GM19324 (cell line): ENCODE data around the gene LRP4.
A peak's percentile ranks its signal among the peaks of the same experiment; 100 is the strongest.

Experiments used
- ATAC-seq: cut with Tn5 transposase; IDR thresholded peaks from one replicate; pipeline ENCODE4 v1.9.1; 2021; ENCODE audit warnings: mild to moderate bottlenecking, moderate library complexity; ENCODE audit not compliant: unreplicated experiment, low FRiP score

The LRP4 gene

DNA sequence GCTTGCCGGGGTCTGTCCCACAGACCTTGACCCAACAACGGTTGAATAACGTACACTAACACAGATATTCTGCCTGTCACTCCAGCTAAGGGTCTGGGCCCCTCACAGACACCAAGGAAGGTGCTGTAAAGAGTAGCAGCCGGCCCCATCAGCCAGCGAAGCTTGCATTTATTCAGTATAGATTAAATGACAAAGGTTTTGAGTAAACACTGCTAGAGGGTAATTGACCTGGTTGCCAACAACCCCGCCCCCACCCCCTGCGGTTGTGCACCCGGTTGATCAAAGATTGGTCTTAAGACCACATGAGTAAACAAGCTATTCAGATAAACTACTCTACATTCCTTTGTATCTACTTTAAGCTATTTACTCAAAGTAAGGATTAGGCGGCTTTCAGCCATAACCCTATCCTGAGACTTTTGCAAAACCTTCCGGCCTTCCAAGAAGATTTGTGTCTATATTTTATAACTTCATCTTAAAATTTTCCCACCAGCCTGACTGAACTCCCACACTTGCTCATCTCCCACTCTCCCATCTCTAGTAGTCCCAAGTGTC is 67.4 kb downstream of the LRP4 start:
- ATAC-seq, result no peak

DNA sequence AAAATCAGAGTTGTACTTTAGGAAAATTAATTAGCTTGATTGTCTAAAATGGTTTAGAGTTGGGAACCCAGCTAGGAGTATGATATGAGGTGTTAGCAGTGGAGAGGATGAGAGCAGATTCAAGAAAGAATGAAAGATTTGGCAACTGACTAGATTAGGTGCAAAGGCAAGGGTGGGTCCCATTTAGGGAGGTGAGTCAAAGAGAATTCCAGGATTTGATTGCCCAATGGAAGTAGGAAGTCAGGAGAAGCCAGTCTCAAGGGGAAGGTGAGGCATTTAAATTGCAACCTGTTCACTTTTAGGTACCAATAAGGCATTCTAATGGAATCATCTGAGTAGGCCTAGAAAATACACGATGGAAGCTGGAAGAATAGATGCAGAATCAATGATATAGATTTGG is 68.7 kb downstream of the LRP4 start:
- ATAC-seq, result no peak

DNA sequence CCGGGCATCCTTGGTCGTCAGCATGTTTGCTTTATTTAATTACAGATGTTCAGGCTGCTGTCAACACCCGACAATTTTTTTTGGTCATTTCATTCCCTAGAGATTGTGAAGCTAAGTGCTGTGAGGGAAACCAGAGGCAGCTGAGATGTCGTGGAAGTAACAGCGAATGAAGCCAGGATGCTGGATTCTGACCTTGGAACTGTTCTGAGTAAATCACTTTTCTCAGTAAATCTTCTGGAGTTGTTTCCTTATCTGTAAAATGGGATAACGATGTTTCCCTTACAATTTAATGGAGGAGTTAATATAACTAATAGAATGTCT is 71.9 kb downstream of the LRP4 start:
- no peak for ATAC-seq

DNA sequence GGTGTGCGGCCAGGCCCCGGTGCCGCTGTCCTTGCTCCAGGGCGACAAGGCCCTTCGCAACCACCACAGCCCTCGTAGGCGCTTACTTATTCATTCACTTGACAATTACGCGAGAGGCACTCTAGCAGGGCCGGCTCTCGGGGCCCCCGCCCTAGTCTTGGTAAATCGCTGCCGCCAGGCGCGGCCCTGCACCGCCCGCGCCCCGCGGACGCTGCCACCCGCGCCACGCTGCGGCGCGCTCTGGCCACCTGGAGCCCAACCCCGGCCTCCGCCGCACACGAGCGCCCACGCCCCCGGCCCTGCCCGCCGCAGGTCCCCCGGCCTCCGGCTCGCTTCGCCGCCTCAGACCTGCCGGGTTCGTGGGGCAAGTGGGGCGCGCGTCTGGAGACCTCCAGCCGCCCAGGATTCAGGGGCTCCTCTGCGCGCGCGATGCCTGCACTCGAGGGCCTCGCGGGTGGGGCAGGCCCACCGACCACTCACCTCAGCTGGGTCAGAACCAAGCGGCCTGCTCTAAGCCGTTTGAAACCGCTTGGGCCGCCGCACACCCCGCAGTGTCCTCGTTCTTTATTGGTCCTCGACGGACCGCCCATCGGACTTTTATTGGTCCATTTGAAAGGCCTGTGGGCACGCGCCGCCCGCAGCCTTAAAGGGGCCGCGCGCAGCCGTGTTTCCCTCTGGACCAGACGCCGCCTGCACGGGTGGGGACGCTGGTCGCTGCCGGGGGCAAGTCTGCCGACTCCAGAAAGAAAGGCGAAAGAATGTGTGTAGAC is 72.4 kb downstream of the LRP4 start, which contains the start of gene CKAP5:
Gene CKAP5, minus strand, starts transcription at position 541 of the 770 bp plus-strand sequence. CDS start 25,049 bp downstream, outside the sequence.
- peak; percentile 95 for ATAC-seq

DNA sequence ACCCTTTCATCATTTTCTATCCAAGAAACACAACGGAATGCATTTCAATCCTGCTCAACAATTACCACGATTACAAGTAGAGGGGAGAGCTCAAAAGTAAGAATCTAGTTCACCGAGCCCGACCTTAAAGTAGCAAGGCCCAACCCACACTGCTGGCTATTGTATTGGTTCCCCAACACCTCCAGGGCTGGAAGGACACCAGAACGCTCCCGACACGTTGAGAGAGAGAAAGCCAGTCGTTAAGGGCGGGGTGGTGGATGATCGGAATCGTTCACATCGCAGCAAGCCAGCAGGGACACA is 73.0 kb downstream of the LRP4 start:
- ATAC-seq, result no peak

DNA sequence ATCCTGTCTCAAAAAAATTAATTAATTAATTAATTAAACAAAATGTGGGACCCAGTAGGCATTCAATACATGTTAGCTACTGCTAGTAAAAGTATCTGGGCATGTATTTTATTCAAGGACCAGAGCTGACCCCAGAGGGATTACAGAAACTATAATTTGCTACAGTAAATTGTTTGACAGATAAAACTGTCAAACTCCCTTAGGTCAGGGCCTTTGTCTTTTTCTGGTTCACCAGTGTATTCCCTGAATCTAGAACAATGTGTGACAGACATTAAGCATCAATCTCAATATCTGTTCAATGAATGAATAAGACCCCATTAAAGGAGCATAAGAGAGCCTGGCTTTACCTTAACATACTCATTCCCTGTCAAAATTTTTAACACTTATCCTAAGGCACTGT is 78.2 kb downstream of the LRP4 start:
- ATAC-seq, result no peak

DNA sequence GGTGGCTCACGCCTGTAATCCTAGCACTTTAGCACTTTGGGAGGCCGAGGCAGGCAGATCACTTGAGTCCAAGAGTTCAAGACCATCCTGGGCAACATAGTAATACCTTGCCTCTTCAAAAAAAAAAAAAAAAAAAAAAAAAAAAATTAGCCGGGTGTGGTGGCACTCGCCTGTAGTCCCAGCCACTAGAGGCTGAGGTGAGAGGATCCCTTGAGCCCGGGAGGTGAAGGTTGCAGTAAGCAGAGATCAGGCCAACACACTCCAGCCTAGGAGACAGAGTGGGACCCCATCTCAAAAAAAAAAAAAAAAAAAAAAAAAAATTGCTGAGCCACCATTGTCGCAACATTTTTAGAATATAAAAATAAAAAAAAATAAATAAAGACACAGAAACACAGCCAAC is 79.8 kb downstream of the LRP4 start:
- no peak for ATAC-seq

DNA sequence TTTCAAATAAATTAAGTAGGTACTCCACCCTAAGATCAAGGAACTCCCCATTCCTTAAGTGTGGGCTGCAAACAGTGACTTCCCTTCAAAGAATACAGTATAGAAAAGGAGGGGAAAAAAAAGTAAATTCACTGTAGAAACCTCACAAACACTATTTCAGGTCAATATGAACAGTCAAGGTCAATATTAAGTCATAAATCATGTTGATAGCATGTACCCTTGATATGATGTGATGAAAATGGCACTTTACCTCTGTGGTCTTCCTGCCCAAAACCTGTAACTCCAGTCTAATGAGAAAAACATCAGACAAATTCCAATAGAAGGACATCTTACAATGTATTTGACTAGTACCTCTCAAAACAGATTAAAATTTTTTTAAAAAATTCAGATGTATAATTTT is 80.5 kb downstream of the LRP4 start:
- no peak for ATAC-seq

DNA sequence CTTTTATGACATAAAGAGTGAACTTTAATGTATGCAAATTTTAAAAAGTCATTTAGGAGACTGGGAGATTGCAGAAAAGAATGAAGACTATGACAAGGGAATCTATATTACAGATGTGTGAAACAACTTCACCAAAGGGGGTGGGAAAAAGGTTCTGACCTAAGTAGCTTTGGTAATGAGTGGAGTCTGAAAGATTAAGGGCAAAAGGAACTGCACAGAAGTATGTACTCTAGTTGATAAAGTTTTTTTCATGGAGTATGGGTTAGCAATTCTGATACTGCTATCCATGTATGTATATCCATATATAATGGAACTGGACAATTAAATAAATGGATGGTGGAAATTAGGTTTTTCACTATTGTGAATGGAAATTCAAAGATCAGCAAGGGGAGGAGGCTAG is 81.5 kb downstream of the LRP4 start:
- ATAC-seq, result no peak

DNA sequence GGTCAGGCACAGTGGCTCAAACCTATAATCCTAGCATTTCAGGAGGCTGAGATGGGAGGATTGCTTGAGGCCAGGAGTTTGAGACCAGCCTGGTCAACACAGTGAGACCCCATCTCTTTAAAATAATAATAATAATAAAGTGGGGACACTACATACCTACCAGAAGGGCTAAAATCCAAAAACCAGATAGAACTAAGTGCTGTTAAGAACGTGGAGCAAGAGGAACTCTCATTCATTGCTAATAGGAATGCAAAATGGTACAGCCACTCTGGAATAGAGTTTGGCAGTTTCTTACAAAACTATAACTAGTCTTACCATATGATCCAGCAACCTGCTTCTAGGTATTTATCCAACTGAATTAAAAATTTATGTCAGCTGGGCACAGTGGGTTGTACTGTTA is 81.9 kb downstream of the LRP4 start:
- ATAC-seq, result no peak

DNA sequence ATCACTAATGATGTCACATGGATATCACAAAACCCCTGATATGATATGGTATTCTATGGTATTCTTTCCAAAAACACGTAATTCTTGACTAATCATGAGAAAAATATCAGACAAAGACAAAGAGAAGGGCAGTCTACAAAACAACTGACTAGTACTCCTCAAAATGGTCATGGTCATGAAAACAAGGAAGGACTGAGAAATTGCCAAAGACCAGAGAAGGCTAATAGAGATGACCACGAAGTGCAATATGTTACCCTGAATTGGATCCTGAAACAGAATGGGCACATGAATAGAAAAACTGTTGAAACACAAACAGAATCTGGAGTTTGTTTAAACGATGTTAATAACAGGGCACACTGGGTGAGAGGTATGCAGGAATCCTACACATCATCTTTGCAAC is 82.5 kb downstream of the LRP4 start:
- no peak for ATAC-seq

DNA sequence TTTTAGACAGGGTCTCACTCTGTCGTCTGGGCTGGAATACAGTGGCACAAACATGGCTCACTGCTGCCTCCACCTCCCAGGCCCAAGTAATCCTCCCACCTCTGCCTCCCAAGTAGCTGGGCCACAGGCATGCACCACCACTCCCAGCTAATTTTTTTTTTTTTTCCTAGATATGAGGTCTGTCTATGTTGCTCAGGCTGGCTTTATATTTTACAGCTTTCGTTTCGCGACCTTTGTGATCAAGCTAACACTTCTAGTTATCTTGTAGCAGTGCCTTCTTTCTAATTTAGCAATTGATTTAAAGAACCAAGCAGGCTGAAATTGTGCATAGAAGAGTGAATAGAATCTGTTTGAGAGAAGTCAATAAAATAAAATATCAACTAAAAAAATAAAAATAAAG is 83.5 kb downstream of the LRP4 start:
- ATAC-seq, result no peak

DNA sequence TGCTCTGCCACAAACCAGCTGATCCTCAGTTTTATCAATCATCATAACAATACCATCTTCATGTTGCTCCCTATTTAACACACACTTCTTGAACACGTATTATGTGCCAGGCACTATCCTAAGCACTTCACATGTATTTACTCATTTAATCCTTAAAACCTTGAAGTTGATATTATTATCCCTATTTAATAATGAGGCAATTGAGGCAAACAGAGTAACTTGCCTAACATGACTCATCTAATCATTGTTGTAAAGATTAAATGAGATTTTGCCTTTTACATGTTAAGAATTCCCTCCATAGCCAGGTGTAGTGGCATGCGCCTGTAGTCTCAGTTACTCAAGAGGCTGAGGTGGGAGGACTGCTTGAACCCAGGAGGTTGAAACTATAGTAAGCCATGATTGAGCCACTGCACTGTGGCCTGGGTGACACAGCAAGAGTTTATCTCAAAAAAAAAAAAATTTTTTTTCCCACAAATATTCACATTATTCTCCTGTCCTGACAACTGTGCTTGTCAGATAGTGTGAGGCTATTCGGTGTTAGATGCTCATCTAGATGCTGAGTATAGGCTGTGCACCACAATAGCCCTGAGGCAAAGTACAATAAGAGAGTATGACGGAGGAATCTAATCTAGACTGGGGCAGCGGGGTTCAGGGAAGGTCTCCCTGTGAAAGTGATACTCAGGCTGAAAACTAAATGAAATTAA is 85.7 kb downstream of the LRP4 start:
- no peak for ATAC-seq

DNA sequence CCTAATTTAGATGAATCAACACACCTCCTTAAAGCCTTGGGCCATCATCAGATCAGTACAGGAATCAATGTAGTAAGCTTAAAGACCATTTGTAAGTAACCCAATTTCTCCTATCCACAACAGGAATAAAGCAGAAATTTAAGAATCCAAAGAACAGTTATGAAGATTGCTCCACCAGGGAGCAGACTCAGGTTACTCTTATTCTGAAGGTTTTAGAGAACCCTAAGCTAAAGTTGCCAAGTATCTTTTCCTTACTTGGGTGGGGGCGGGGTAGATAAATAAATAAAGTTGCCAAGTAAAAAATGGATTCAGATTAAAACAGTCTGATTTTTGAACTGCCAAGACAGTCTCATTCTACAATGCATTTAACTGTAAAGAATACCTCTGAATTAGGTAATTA is 90.4 kb downstream of the LRP4 start:
- no peak for ATAC-seq

DNA sequence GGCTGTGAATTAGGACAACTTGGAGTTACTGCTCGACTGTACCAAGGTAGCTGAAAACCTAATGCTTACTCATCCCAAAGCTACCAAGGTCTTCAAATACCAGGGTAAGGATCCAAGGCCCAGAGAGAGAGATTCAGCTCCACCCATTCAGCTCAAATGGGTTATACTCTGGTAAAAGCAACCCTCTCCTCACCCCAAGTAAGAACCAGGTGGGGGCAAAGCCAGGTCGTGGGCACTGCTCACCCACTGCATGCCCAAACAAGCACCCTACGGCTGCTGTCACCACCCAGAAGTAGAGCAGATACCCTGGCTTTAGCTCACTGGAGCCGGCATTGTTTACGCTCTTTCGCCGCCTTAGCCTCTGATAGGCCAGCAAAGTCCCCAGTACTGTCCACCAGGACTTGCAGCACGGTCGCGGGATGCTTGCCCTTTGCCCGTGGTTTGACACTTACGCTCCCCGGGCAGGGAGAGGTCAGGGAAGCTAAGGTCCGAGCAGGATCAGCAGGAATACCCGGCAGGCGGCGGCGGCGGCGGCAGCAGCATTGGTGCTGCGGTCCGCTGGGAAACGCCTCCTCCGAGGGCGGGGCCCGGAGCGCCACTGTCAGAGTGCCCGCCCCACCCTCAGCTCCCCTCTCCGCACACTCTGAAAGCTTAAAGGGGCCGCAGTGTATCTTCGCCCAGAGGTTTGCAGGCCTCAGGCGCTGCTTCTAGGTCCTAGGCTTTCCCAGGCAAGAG is 91.9 kb downstream of the LRP4 start:
- peak; percentile 87 for ATAC-seq

DNA sequence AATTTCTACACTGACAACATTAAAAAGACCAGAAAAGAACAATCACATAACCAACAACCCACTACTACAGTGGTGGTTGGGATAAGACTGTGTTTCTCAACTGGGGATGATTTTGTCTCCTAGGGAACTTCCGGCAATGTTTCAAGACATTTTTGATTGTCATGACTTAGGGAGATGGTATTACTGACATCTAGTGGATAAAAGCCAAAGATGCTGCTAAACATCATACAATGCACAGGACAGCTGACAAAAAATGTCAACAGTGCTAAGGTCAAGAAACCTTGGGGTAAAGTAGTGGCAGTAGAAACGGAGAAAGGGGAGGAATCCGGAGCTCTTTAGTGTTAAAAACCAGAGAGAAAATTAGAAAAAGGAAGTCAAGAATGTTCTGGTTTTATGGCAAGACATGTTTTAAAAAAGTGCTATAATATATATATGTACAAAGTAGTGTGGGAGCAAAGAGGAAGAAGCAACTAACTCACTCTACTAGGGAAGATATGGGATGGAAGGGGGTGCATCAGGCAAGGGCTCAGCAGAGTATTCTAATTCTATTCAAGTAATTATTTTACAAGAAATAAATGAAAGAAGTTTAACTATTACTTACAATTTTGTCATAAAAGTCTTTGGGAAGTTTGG is 109.4 kb downstream of the LRP4 start:
- ATAC-seq, result no peak
